Suprapubic skin (tissue), 4 donors: ENCODE results near the gene TMEM98. TPM values are rescaled to one million over a fixed set of nuclear protein-coding genes. Genes with fewer than 3 reads are reported as not detected.

ENCODE experiments used
- DNase-seq, 2 donors: peaks; one replicate each; pipeline ENCODE4 v3.0.0-alpha.2; 2019; ENCODE audit warnings: low spot score in 2 of 2
- H3K27ac ChIP-seq: fragments of 200-600 bp; sonication (generic); one replicate; pipeline ENCODE4 v1.5.1; 2019
- H3K27me3 ChIP-seq: fragments of 200-600 bp; sonication (generic); one replicate; pipeline ENCODE4 v1.5.1; 2019
- H3K36me3 ChIP-seq: fragments of 200-600 bp; sonication (generic); one replicate; pipeline ENCODE4 v1.5.1; 2019
- H3K4me1 ChIP-seq: fragments of 200-600 bp; sonication (generic); one replicate; pipeline ENCODE4 v1.5.1; 2019
- H3K4me3 ChIP-seq: fragments of 200-600 bp; sonication (generic); one replicate; pipeline ENCODE4 v1.5.1; 2019; ENCODE audit warnings: mild to moderate bottlenecking
- H3K9me3 ChIP-seq: fragments of 200-600 bp; sonication (generic); one replicate; pipeline ENCODE4 v1.5.1; 2019
- CTCF ChIP-seq, 2 donors: fragments of 200-600 bp in 1 of 2; fragments of 450-650 bp in 1 of 2; sonication (generic) in 1 of 2; IDR thresholded peaks; one replicate each; pipeline ENCODE4 v1.5.1; 2016 to 2019; ENCODE audit warnings: antibody characterized with exemption in 2 of 2, mild to moderate bottlenecking in 1 of 2, moderate library complexity in 1 of 2
- EP300 ChIP-seq: sonication (generic); formaldehyde crosslinking; IDR thresholded peaks from one replicate; pipeline ENCODE4 v1.6.1; 2017; ENCODE audit warnings: antibody characterized with exemption
- POLR2A ChIP-seq, 2 donors: fragments of 450-650 bp; IDR thresholded peaks; one replicate each; pipeline ENCODE4 v1.6.1; 2017; ENCODE audit warnings: antibody characterized with exemption in 2 of 2, mild to moderate bottlenecking in 2 of 2, moderate library complexity in 2 of 2
- POLR2AphosphoS5 ChIP-seq, 3 donors: sonication (generic); formaldehyde crosslinking; IDR thresholded peaks; one replicate each; pipeline ENCODE4 v1.6.1; 2017; ENCODE audit warnings: antibody characterized with exemption in 3 of 3
- WGBS: methylation state at CpG from one replicate; pipeline ENCODE4 v1.1.5; 2018; 5-methylcytosine and 5-hydroxymethylcytosine counted together
- total RNA-seq, 4 donors: library from RNA; depleted of rRNA; stranded (reverse); fragments of >200 nt; gene quantifications; one replicate each; pipeline ENCODE4 v1.1.0, GENCODE V29; 2016

TMEM98 gene
- total RNA-seq, 4 donors from 2014 or later = 17.7 to 31.3 (median 30.3) TPM

GRCh38 chr17:32931686-32932085 is 3.7 kb downstream of the TMEM98 start:
- Histone ChIP-seq H3K27ac (no peak overlapping the region), H3K27me3 (peaks cover 4% of the 10 kb centered on the region), H3K4me1 (peaks cover 24% of the 10 kb centered on the region), H3K4me3 (no peak overlapping the region), H3K36me3 (peaks cover 22% of the 10 kb centered on the region), H3K9me3 (no peaks in the 10 kb centered on the region)
- no peak for DNase-seq
- WGBS = 85% methylated on average over 1 of the region's 1 CpG
- TF ChIP-seq CTCF (IDR thresholded peaks at IDR 0.05) (no peak), EP300 (no peak), POLR2AphosphoS5 (IDR thresholded peaks at IDR 0.05) (no peak), POLR2A (IDR thresholded peaks at IDR 0.05) (no peak)

DNA sequence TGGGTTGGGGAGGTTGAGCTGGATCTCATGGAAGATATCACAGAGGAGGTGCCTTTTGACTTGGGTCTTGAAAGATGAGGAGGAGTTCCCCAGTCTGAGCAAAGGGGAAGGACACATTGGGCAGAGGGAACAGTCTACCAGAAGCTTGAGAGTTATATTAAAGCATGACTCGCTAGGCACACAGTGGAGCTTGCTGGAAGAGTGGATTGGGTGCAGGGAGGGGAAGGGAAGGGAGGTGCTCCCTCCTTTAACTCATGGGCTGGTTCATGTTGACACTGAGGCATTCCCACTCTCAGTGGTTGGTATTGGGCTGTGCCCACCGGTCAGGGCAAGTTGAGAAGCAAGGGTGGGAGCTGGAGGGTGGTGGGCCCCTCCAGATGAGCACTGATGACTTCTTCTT is 5.9 kb downstream of the TMEM98 start:
- H3K4me3 ChIP-seq = no peak overlapping the region
- TF ChIP-seq POLR2A (IDR thresholded peaks at IDR 0.05) = no peak
- TF ChIP-seq POLR2AphosphoS5 (IDR thresholded peaks at IDR 0.05) = no peak
- no peak for TF ChIP-seq EP300
- TF ChIP-seq CTCF (IDR thresholded peaks at IDR 0.05) = no peak
- H3K27ac ChIP-seq = no peak overlapping the region
- H3K36me3 ChIP-seq = peaks cover 22% of the 10 kb centered on the region
- 100% methylated on average over 2 of the region's 2 CpGs for WGBS
- no peaks in the 10 kb centered on the region for H3K27me3 ChIP-seq
- no peak for DNase-seq
- H3K9me3 ChIP-seq = no peaks in the 10 kb centered on the region
- H3K4me1 ChIP-seq = peaks cover 18% of the 10 kb centered on the region

- no peak overlapping the region for H3K27ac ChIP-seq
- peaks cover 12% of the 10 kb centered on the region for H3K4me1 ChIP-seq
- DNase-seq = no peak
- peaks cover 24% of the 10 kb centered on the region for H3K36me3 ChIP-seq
- no peak overlapping the region for H3K4me3 ChIP-seq
- TF ChIP-seq POLR2A (IDR thresholded peaks at IDR 0.05) (no peak), CTCF (IDR thresholded peaks at IDR 0.05) (no peak), POLR2AphosphoS5 (IDR thresholded peaks at IDR 0.05) (no peak), EP300 (no peak)
- no peaks in the 10 kb centered on the region for H3K9me3 ChIP-seq
- no peaks in the 10 kb centered on the region for H3K27me3 ChIP-seq
- 70% methylated on average over 2 of the region's 2 CpGs for WGBS
Observed at GRCh38 chr17:32935726-32936125, 7.8 kb downstream of the TMEM98 start.

- H3K27me3 ChIP-seq = no peaks in the 10 kb centered on the region
- no peak overlapping the region for H3K4me3 ChIP-seq
- H3K36me3 ChIP-seq = peaks cover 30% of the 10 kb centered on the region
- H3K27ac ChIP-seq = no peak overlapping the region
- H3K9me3 ChIP-seq = no peaks in the 10 kb centered on the region
- TF ChIP-seq POLR2A (IDR thresholded peaks at IDR 0.05) (no peak), EP300 (no peak), POLR2AphosphoS5 (IDR thresholded peaks at IDR 0.05) (no peak), CTCF (IDR thresholded peaks at IDR 0.05) (no peak)
- DNase-seq = no peak
- H3K4me1 ChIP-seq = peaks cover 12% of the 10 kb centered on the region
- WGBS = 71% methylated on average over 5 of the region's 15 CpGs
Observed at GRCh38 chr17:32936186-32936893, 8.4 kb downstream of the TMEM98 start.

DNA sequence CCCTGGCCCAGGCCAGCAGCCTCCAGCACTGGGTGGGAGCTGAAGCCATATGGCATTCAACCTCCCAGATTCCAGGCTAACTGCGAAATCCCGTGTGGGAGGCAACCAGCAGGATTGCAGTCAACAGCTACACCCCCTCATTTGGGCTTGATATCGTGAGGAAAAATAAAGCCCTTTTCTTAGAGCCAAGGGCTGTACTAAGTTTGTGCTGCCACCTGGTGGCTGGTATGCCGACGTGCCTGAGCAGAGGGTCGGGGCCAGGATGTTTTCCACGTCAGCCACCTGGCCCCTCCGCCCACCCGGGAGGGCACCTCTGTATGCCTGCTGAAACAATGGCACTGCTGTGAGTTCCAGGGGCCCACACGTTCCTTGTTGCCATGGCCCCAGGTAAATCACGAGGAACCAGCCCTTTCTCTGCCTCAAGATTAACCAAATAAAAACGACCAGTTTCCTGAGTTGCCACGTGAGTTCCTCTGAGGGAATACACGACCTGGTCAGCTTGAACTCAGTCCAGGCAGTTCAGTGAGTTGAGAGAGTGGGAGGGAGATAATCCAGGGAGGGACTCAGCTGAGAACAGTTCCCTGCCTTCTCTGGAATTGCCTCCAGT is 9.0 kb downstream of the TMEM98 start:
- Histone ChIP-seq H3K4me1 (peaks cover 12% of the 10 kb centered on the region), H3K36me3 (peaks cover 31% of the 10 kb centered on the region), H3K27me3 (no peaks in the 10 kb centered on the region), H3K9me3 (no peaks in the 10 kb centered on the region), H3K27ac (peak overlapping the region; percentile 19), H3K4me3 (no peak overlapping the region)
- 20% methylated on average over 13 of the region's 14 CpGs for WGBS
- peak; percentile 79 to 83 for TF ChIP-seq CTCF (IDR thresholded peaks at IDR 0.05)
- TF ChIP-seq POLR2AphosphoS5 (IDR thresholded peaks at IDR 0.05) = no peak
- TF ChIP-seq EP300 = no peak
- no peak for TF ChIP-seq POLR2A (IDR thresholded peaks at IDR 0.05)
- peak in 1 of 2 donors; percentile 73 for DNase-seq
